ENCODE data around the gene GFOD2. TPM values are rescaled to one million over a fixed set of nuclear protein-coding genes. Genes with fewer than 3 reads are reported as not detected.

The GFOD2 gene
- total and polyA plus RNA-seq, 3 donors from 2014 or later: 18.0 to 23.0 (median 20.4) TPM

- WGBS, 2 donors: 92 to 96% methylated on average over 6 of the region's 6 CpGs
- intact Hi-C loops (cut with DNase I; ENCODE audit: low total_unique reads): no loop called here
- H3K4me3 ChIP-seq: no peak overlapping the region
- H3K27me3 ChIP-seq: no peaks in the 10 kb centered on the region
- no peaks in the 10 kb centered on the region for H3K4me1 ChIP-seq
- no peaks in the 10 kb centered on the region for H3K9me3 ChIP-seq
- no peak for DNase-seq
- TF ChIP-seq CTCF (IDR thresholded peaks at IDR 0.05): no peak
- TF ChIP-seq POLR2A (IDR thresholded peaks at IDR 0.05): no peak
- H3K27ac ChIP-seq: no peak overlapping the region
- no peaks in the 10 kb centered on the region for H3K36me3 ChIP-seq (ENCODE audit: low read depth, missing control alignments)
These were observed 8.5 kb downstream of the GFOD2 start for GRCh38 chr16:67710607-67711006.

GRCh38 chr16:67709050-67709449 is 10.1 kb downstream of the GFOD2 start:
- Histone ChIP-seq H3K4me1 (no peaks in the 10 kb centered on the region), H3K36me3 (ENCODE audit: low read depth, missing control alignments) (no peaks in the 10 kb centered on the region), H3K9me3 (no peaks in the 10 kb centered on the region), H3K27ac (no peak overlapping the region), H3K27me3 (no peaks in the 10 kb centered on the region), H3K4me3 (no peak overlapping the region)
- no peak for DNase-seq
- 86 to 100% methylated on average over 1 of the region's 1 CpG for WGBS, 2 donors
- no peak for TF ChIP-seq CTCF (IDR thresholded peaks at IDR 0.05)
- no peak for TF ChIP-seq POLR2A (IDR thresholded peaks at IDR 0.05)
- intact Hi-C loops (cut with DNase I; ENCODE audit: low total_unique reads): no loop called here

DNA sequence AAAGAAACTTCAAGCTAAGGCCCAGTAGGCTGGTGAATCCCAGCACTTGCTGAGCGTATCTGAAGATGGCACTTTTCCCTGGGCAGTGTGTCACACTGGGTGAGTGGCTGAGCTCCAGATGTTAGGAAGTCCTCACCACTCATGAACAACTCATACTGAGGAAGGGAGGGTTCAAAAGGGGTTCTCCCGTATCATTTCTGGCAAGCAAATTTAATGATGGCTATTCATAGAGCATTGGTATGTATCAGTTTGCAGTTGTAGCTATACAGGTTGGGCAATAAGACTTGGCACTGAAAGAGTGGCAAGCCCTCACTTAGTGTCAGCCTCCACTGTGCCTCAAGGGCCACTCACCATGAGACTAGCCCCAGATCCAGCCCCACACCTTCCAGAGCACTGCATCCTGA is 10.7 kb downstream of the GFOD2 start:
- Histone ChIP-seq H3K4me3 (no peak overlapping the region), H3K4me1 (no peaks in the 10 kb centered on the region), H3K27me3 (no peaks in the 10 kb centered on the region), H3K36me3 (ENCODE audit: low read depth, missing control alignments) (no peaks in the 10 kb centered on the region), H3K9me3 (no peaks in the 10 kb centered on the region), H3K27ac (no peak overlapping the region)
- intact Hi-C loops (cut with DNase I; ENCODE audit: low total_unique reads): no loop called here
- 81 to 86% methylated on average over 2 of the region's 2 CpGs for WGBS, 2 donors
- no peak for DNase-seq
- no peak for TF ChIP-seq POLR2A (IDR thresholded peaks at IDR 0.05)
- no peak for TF ChIP-seq CTCF (IDR thresholded peaks at IDR 0.05)

DNA sequence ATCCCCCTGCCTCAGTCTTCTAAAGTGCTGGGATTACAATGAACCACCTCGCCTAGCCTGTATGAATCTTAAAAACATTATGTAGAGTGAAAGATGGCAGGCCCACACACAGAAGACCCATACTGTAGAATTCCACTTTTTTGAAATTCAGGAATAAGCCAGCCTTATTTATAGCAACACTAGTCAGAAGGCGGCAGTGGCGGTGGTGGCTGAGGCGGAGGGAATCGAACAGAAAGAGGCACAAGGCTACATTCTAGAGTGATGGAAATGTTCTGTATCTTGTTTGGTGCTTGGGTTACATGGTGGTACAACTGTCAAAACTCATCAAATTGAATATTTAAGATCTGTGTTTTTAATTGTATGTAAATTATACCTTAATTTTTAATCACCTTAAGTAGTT is 11.3 kb downstream of the GFOD2 start:
- 94 to 97% methylated on average over 5 of the region's 5 CpGs for WGBS, 2 donors

More for the DNA sequence above, 11.3 kb downstream of the GFOD2 start:
- Histone ChIP-seq H3K36me3 (ENCODE audit: low read depth, missing control alignments) (no peaks in the 10 kb centered on the region), H3K9me3 (no peaks in the 10 kb centered on the region), H3K4me3 (no peak overlapping the region), H3K27ac (no peak overlapping the region), H3K27me3 (no peaks in the 10 kb centered on the region), H3K4me1 (no peaks in the 10 kb centered on the region)
- no peak for DNase-seq
- TF ChIP-seq POLR2A (IDR thresholded peaks at IDR 0.05): no peak
- no peak for TF ChIP-seq CTCF (IDR thresholded peaks at IDR 0.05)
- intact Hi-C loops (cut with DNase I; ENCODE audit: low total_unique reads): no loop called here
